Activated CD8-positive, alpha-beta T cell treated with anti-CD3 and anti-CD28 coated beads for 36 hours (primary cell): ENCODE results near the gene FBRS. TPM values are rescaled to one million over a fixed set of nuclear protein-coding genes. Genes with fewer than 3 reads are reported as not detected.

Source experiments
- ATAC-seq: fragments of 200-7000 bp; cut with Tn5 transposase; one replicate; pipeline ENCODE4 v1.10.0; 2021; ENCODE audit warnings: mild to moderate bottlenecking, moderate library complexity
- CTCF ChIA-PET: fragments of 350-600 bp; sonication (Branson Sonifier 250); formaldehyde crosslinking; loops from one replicate; lab custom pipeline; 2021; ENCODE audit warnings: antibody characterized with exemption; lab: Charles Lee
- POLR2A ChIA-PET: fragments of 350-600 bp; sonication (Branson Sonifier 250); formaldehyde crosslinking; loops from one replicate; lab custom pipeline; 2021; ENCODE audit warnings: antibody characterized with exemption; lab: Charles Lee
- DNase-seq: peaks from one replicate; pipeline ENCODE4 v3.0.0-alpha.2; 2020
- H3K27ac Mint-ChIP-seq: one replicate; pipeline ENCODE4 v1.8.0; 2021; ENCODE audit warnings: mild to moderate bottlenecking, mixed read lengths
- H3K27me3 Mint-ChIP-seq: one replicate; pipeline ENCODE4 v1.8.0; 2021; ENCODE audit warnings: mixed read lengths
- H3K36me3 Mint-ChIP-seq: one replicate; pipeline ENCODE4 v1.8.0; 2021; ENCODE audit warnings: low read depth, mixed read lengths
- H3K4me1 Mint-ChIP-seq: one replicate; pipeline ENCODE4 v1.8.0; 2021; ENCODE audit warnings: low read depth, mixed read lengths
- H3K4me3 Mint-ChIP-seq: one replicate; pipeline ENCODE4 v1.8.0; 2021; ENCODE audit warnings: mild to moderate bottlenecking, moderate library complexity, mixed read lengths
- H3K9me3 Mint-ChIP-seq: one replicate; pipeline ENCODE4 v1.8.0; 2021; ENCODE audit warnings: mixed read lengths
- CTCF ChIP-seq: fragments of 200-600 bp; IDR thresholded peaks from one replicate; pipeline ENCODE4 v1.8.0; 2022; ENCODE audit warnings: antibody characterized with exemption, mild to moderate bottlenecking
- intact Hi-C: fragments of 100-400 bp; cut with micrococcal nuclease; formaldehyde crosslinking; loops from one replicate; pipeline ENCODE4 v1.10.0; 2022
- total RNA-seq, 2 experiments: library from RNA; stranded (reverse); gene quantifications; one replicate each; pipeline ENCODE4 v1.2.3, GENCODE V29; 2021

Gene FBRS
- total RNA-seq, 2 experiments from 2014 or later = 80.3 to 85.8 TPM

GRCh38 chr16:30615358-30616091 lies 42.7 kb upstream of the FBRS start:
- DNase-seq (peak; percentile 94), ATAC-seq (peak; percentile 90)
- H3K4me3 Mint-ChIP-seq = no peak overlapping the region
- peaks cover 1% of the 10 kb centered on the region for H3K4me1 Mint-ChIP-seq
- POLR2A ChIA-PET = interaction anchor here (0.6 to 1.8 kb wide), 9 partner anchors 22 to 233 kb away, joined by 3 to 4 read pairs (median 3); partner anchors contain the start of genes DCTPP1, SEPTIN1 and ZNF785
- TF ChIP-seq CTCF = peak; percentile 90
- no peaks in the 10 kb centered on the region for H3K36me3 Mint-ChIP-seq
- intact Hi-C loops = no loop called here
- H3K27me3 Mint-ChIP-seq = no peaks in the 10 kb centered on the region
- no peaks in the 10 kb centered on the region for H3K9me3 Mint-ChIP-seq
- H3K27ac Mint-ChIP-seq = no peak overlapping the region
- CTCF ChIA-PET = interaction anchor here (0.6 to 4.6 kb wide), 52 partner anchors 8 to 571 kb away, joined by 3 to 61 read pairs (median 4); partner anchors contain the start of genes DCTPP1, ITGAL, SEPTIN1 and ZNF747

GRCh38 chr16:30619202-30619601 lies 39.0 kb upstream of the FBRS start:
- intact Hi-C loops = no loop called here
- H3K27ac Mint-ChIP-seq = no peak overlapping the region
- CTCF ChIA-PET = interaction anchor here (0.8 to 2.7 kb wide), 4 partner anchors 10 to 189 kb away, joined by 3 to 21 read pairs (median 4); partner anchors contain the start of gene DCTPP1
- H3K9me3 Mint-ChIP-seq = no peaks in the 10 kb centered on the region
- no peaks in the 10 kb centered on the region for H3K4me1 Mint-ChIP-seq
- no peak for TF ChIP-seq CTCF
- H3K4me3 Mint-ChIP-seq = no peak overlapping the region
- ATAC-seq = no peak
- DNase-seq = no peak
- H3K27me3 Mint-ChIP-seq = no peaks in the 10 kb centered on the region
- no peaks in the 10 kb centered on the region for H3K36me3 Mint-ChIP-seq
- POLR2A ChIA-PET = interaction anchor here (1.1 to 1.4 kb wide), 2 partner anchors 9 to 130 kb away, joined by 3 read pairs; partner anchors contain the start of gene ZNF689

GRCh38 chr16:30619638-30620037 lies 38.6 kb upstream of the FBRS start:
- intact Hi-C loops = no loop called here
- H3K36me3 Mint-ChIP-seq = no peaks in the 10 kb centered on the region
- DNase-seq (no peak), ATAC-seq (no peak)
- no peak overlapping the region for H3K4me3 Mint-ChIP-seq
- CTCF ChIA-PET = interaction anchor here (0.6 to 2.7 kb wide), 6 partner anchors 9 to 190 kb away, joined by 3 to 21 read pairs (median 4); partner anchors contain the start of genes DCTPP1 and ZNF689
- no peaks in the 10 kb centered on the region for H3K27me3 Mint-ChIP-seq
- TF ChIP-seq CTCF = no peak
- POLR2A ChIA-PET = interaction anchor here (1.1 to 1.4 kb wide), 2 partner anchors 9 to 131 kb away, joined by 3 read pairs; partner anchors contain the start of gene ZNF689
- no peak overlapping the region for H3K27ac Mint-ChIP-seq
- H3K4me1 Mint-ChIP-seq = no peaks in the 10 kb centered on the region
- no peaks in the 10 kb centered on the region for H3K9me3 Mint-ChIP-seq

GRCh38 chr16:30620169-30620568 lies 38.1 kb upstream of the FBRS start:
- CTCF ChIA-PET = interaction anchor here (0.6 to 2.7 kb wide), 6 partner anchors 9 to 211 kb away, joined by 3 to 21 read pairs (median 4); partner anchors contain the start of genes DCTPP1 and ZNF689
- Mint-ChIP-seq H3K4me1 (no peaks in the 10 kb centered on the region), H3K9me3 (no peaks in the 10 kb centered on the region), H3K36me3 (no peaks in the 10 kb centered on the region), H3K4me3 (no peak overlapping the region), H3K27me3 (no peaks in the 10 kb centered on the region), H3K27ac (no peak overlapping the region)
- intact Hi-C loops = no loop called here
- no peak for TF ChIP-seq CTCF
- DNase-seq (no peak), ATAC-seq (no peak)
- POLR2A ChIA-PET = interaction anchor here (1.4 kb wide), 1 partner anchor 10 kb away, joined by 3 read pairs; the partner anchor contains the start of gene ZNF689
